Naive B cell (primary cell): Measurements from ENCODE around the gene HIC2. TPM values are rescaled to one million over a fixed set of nuclear protein-coding genes. Genes with fewer than 3 reads are reported as not detected.
A peak's percentile ranks its signal among the peaks of the same experiment; 100 is the strongest.
"Not testable (repeated sequence)": the region's sequence is repeated elsewhere in the genome, so short reads cannot be mapped to it uniquely, and the experiment has no call there.

ENCODE experiments used
- ATAC-seq, 2 donors: fragments of 150-1000 bp; cut with Tn5 transposase; 2 replicates each; pipeline ENCODE4 v1.10.0; 2021; ENCODE audit warnings: low read depth in 2 of 2, mild to moderate bottlenecking in 2 of 2, moderate library complexity in 2 of 2
- DNase-seq: peaks from one replicate; pipeline ENCODE4 v3.0.0; 2022
- H3K27ac Mint-ChIP-seq, 6 donors: one replicate each; pipeline ENCODE4 v1.8.0; 2020 to 2022; ENCODE audit warnings: mild to moderate bottlenecking in 6 of 6, mixed read lengths in 6 of 6, moderate library complexity in 5 of 6, inconsistent platforms in 2 of 6
- H3K27me3 Mint-ChIP-seq, 3 donors: one replicate each; pipeline ENCODE4 v1.8.0; 2021 to 2022; ENCODE audit warnings: mixed read lengths in 3 of 3, mild to moderate bottlenecking in 1 of 3
- H3K36me3 Mint-ChIP-seq, 2 donors: one replicate each; pipeline ENCODE4 v1.8.0; 2020 to 2022; ENCODE audit warnings: mixed read lengths in 2 of 2, inconsistent platforms in 1 of 2, mild to moderate bottlenecking in 1 of 2
- H3K4me1 Mint-ChIP-seq, 3 donors: one replicate each; pipeline ENCODE4 v1.8.0; 2020 to 2022; ENCODE audit warnings: mixed read lengths in 3 of 3, inconsistent platforms in 1 of 3, mild to moderate bottlenecking in 1 of 3, moderate library complexity in 1 of 3
- H3K4me3 Mint-ChIP-seq, 8 donors: one replicate each; pipeline ENCODE4 v1.8.0; 2020 to 2022; ENCODE audit warnings: mild to moderate bottlenecking in 8 of 8, mixed read lengths in 8 of 8, moderate library complexity in 8 of 8, inconsistent platforms in 2 of 8
- H3K9me3 Mint-ChIP-seq, 7 donors: one replicate each; pipeline ENCODE4 v1.8.0; 2020 to 2022; ENCODE audit warnings: mixed read lengths in 7 of 7, mild to moderate bottlenecking in 5 of 7, inconsistent platforms in 2 of 7, moderate library complexity in 1 of 7
- polyA plus RNA-seq, 6 donors: library from polyadenylated mRNA; unstranded; fragments of 300-500 nt; fragmentation: Illumina TruSeq; gene quantifications; one replicate each; pipeline ENCODE4 v1.2.3, GENCODE V29; 2021; ENCODE audit warnings: low read depth in 6 of 6

Gene HIC2, protein sequence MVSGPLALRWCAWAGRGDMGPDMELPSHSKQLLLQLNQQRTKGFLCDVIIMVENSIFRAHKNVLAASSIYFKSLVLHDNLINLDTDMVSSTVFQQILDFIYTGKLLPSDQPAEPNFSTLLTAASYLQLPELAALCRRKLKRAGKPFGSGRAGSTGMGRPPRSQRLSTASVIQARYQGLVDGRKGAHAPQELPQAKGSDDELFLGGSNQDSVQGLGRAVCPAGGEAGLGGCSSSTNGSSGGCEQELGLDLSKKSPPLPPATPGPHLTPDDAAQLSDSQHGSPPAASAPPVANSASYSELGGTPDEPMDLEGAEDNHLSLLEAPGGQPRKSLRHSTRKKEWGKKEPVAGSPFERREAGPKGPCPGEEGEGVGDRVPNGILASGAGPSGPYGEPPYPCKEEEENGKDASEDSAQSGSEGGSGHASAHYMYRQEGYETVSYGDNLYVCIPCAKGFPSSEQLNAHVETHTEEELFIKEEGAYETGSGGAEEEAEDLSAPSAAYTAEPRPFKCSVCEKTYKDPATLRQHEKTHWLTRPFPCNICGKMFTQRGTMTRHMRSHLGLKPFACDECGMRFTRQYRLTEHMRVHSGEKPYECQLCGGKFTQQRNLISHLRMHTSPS
- polyA plus RNA-seq, result 1 to 10 TPM in 1 of 6 donors, under 1 TPM in 5; 0.35 to 1.3 (median 0.60) TPM

DNA sequence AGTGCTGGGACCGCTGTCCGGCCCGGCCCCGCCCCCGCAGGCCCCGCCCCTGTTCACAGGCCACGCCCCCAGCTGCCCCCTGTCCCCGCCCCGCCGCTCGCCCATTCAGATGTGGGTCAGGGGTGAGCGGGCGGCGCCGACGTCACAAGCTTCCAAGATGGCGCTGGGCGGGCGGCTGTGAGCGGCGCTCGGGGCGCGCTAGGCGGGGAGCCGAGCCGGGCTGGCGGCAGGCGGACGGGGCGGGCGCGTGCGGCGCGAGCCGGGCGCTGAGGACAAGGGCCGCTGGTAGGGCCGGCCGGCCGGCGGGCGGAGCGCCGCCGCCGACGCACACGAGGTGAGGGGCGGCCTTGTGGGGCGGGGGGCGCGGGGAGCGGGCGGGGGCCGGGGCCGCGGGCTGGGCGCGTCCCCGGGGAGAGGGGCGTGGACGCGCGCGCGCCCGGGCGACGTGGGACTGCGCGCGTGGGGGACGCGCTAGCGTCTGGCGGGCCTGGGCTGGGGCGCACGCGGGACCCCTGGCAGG, at the start of gene HIC2:
HIC2 (plus strand) TSS at position 145 of the 520 bp plus-strand sequence. CDS start 25,461 bp downstream, outside the sequence.
- peak; percentile 47 for DNase-seq
- peak within 1 kb of the TSS in 5 of 8 donors; percentile 47 to 80 (median 61) for H3K4me3 Mint-ChIP-seq
- not testable (repeated sequence) for H3K36me3 Mint-ChIP-seq, H3K27me3 Mint-ChIP-seq, H3K4me1 Mint-ChIP-seq, H3K9me3 Mint-ChIP-seq, H3K27ac Mint-ChIP-seq
- ATAC-seq, result peak; percentile 84

DNA sequence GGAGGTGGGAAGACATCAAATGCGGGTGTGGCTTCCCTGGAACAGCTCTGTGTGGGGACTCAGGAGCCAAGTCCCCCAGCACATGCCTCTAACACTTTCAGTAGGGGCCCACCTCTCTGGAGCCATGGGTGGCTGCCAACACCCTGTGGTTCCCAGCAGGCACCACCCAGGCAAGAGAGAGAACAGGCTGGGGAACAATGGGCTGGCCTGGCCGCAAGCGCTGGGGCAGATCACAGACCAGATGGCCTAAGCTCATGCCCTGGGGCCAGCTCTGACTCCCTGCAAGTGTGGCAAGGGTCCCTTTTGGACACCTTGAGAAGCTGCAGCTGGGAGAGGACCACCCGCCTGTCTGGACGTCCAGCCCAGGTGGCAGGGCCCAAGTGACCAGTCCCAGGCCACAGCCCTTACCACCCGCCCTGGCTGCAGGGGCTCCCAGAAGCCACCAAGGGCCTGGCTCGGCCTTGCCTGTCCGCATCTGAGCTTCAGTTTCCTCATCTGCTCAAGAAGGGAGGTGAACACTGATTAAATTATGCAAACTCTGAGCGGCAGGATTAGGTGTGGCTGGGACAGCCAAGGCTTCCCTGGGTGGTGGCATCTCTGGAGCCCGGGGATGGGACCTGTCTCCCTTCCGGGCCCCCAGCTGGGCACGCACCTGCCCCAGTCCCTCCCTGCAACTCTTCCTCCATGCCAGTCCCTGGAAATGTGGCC, 48.4 kb upstream of the HIC2 start:
- DNase-seq, H3K36me3 Mint-ChIP-seq, H3K27me3 Mint-ChIP-seq, H3K4me3 Mint-ChIP-seq, ATAC-seq, H3K27ac Mint-ChIP-seq, H3K4me1 Mint-ChIP-seq, H3K9me3 Mint-ChIP-seq: not testable (repeated sequence)

DNA sequence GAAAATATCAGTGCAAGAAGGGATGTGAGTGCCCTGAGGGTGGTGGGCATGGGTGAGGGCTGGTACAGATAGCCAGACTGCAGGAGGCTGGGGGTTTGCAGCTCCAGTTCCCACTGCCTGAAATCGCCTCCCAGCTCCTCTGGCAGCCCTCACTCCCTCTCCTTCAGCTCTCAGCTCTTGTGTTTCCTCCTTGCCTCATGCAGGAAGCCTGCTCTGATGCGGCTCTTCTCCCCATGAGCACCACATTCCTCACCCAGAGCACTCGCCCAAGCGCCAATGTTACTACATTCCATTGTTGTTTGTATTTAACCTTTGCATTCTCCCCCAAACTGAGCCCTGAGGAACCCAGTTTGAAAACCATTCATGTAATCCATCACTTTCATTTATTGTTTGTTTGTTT, 41.3 kb upstream of the HIC2 start:
- not testable (repeated sequence) for H3K27me3 Mint-ChIP-seq, DNase-seq, H3K9me3 Mint-ChIP-seq, H3K4me3 Mint-ChIP-seq, ATAC-seq, H3K36me3 Mint-ChIP-seq, H3K4me1 Mint-ChIP-seq, H3K27ac Mint-ChIP-seq

DNA sequence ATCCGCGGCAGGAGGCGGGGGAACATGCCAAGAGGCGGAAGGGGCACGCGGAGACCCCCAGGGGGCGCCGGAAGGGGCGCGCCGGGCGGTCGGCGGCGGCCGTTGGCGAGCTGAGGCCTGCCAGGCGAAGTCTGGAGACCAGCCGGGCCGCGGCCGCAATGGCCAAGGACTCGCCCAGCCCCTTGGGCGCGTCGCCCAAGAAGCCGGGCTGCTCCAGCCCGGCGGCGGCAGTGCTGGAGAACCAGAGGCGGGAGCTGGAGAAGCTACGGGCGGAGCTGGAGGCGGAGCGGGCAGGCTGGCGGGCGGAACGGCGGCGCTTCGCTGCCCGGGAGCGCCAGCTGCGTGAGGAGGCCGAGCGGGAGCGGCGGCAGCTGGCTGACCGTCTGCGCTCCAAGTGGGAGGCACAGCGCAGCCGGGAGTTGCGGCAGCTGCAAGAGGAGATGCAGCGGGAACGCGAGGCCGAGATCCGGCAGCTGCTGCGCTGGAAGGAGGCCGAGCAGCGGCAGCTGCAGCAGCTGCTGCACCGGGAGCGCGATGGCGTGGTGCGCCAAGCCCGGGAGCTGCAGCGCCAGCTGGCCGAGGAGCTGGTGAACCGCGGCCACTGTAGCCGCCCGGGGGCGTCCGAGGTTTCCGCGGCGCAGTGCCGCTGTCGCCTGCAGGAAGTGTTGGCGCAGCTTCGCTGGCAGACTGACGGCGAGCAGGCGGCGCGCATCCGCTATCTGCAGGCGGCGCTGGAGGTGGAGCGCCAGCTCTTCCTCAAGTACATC, 33.3 kb upstream of the HIC2 start, which contains the start of gene RIMBP3B:
RIMBP3B (plus strand) TSS at position 51 of the 767 bp plus-strand sequence; CDS start at position 159, 108 bp downstream.
- not testable (repeated sequence) for H3K4me3 Mint-ChIP-seq, H3K4me1 Mint-ChIP-seq, H3K9me3 Mint-ChIP-seq, DNase-seq, H3K36me3 Mint-ChIP-seq, H3K27ac Mint-ChIP-seq, H3K27me3 Mint-ChIP-seq
- peak; percentile 84 for ATAC-seq

DNA sequence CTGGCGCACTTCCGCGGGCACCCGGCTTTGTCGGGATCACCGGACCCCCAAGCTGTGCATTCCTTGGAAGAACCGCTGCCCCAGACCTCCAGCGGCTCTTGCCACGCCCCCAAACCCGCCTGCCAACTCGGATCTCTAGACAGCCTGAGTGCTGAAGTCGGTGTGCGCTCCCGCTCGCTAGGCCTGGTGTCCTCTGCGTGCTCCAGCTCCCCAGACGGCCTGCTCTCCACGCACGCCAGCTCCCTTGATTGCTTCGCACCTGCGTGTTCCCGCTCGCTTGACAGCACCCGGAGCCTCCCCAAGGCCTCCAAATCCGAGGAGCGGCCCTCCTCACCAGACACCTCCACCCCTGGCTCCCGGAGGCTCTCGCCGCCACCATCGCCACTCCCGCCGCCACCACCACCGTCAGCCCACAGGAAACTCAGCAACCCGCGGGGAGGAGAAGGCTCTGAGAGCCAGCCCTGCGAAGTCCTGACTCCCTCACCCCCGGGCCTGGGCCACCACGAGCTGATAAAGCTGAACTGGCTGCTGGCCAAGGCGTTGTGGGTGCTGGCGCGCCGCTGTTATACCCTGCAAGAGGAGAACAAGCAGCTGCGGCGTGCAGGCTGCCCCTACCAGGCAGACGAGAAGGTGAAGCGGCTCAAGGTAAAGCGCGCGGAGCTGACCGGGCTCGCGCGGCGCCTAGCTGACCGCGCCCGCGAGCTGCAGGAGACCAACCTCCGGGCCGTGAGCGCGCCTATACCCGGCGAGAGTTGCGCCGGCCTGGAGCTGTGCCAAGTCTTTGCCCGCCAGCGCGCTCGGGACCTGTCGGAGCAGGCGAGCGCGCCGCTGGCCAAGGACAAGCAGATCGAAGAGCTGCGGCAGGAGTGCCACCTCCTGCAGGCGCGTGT, 32.5 kb upstream of the HIC2 start:
- ATAC-seq, result peak; percentile 57 to 63
- not testable (repeated sequence) for H3K36me3 Mint-ChIP-seq, H3K27me3 Mint-ChIP-seq, H3K4me3 Mint-ChIP-seq, H3K9me3 Mint-ChIP-seq, DNase-seq, H3K27ac Mint-ChIP-seq, H3K4me1 Mint-ChIP-seq

DNA sequence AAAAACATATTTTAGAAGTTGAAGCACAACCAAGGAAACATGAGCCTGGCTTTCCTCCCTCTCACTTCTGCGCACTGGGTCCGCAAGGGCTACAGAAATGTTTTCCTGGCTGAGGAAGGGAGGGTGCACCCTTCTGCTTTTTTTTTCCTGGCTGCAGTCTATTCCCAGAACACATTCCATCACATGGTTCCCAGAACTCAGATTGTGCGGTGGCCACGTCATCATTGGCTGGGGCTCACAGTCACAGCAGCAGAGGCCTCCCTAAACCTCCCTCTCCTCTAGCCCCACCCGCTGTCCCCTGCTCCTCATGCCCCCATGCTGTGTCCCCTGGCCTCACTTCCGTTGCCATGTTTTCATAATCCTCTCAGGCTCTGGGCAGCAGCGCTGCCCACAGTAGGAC, 27.7 kb upstream of the HIC2 start:
- H3K4me3 Mint-ChIP-seq, H3K27me3 Mint-ChIP-seq: not testable (repeated sequence)

DNA sequence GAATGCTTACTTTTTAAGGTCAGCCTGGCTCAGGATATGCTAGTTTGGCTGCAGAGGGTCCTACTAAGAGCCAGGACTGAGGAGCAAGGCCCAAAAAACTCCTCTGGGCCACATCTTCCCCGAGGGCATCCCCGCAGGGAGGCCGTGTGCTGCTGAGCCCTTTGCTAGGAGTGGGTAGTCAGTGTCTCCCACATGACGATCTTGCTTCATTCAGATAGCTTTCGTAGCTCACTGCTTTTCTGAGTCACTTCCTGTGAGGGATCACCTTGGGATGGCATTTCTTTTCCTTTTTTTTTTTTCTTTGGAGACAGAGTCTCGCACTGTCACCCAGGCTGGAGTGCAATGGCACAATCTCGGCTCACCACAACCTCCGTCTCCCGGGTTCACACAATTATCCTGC, 27.2 kb upstream of the HIC2 start:
- not testable (repeated sequence) for H3K27me3 Mint-ChIP-seq, ATAC-seq, H3K27ac Mint-ChIP-seq, H3K9me3 Mint-ChIP-seq, H3K4me3 Mint-ChIP-seq, H3K36me3 Mint-ChIP-seq, H3K4me1 Mint-ChIP-seq, DNase-seq

More for the DNA sequence above, 27.7 kb upstream of the HIC2 start:
- not testable (repeated sequence) for H3K9me3 Mint-ChIP-seq, H3K4me1 Mint-ChIP-seq, H3K27ac Mint-ChIP-seq, H3K36me3 Mint-ChIP-seq, DNase-seq, ATAC-seq

DNA sequence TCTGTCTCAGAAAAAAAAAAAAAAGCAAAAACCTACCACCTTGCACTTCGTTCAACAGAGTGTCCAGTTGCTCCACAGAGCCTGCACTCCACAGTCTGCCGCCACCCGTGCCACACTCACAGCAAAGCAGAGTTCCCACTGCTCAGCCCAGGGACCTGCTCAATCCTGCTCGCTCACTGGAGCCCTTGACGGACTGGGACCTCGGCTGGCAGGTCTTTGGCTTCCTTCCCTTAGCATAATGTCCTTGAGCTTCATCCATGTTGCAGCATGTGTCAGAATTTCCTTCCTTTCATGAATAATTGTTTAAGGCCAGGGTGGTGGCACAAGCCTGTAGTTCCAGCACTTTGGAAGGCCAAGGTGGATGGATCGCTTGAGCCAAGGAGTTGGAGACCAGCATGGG, 22.6 kb upstream of the HIC2 start:
- H3K4me1 Mint-ChIP-seq, H3K4me3 Mint-ChIP-seq, H3K36me3 Mint-ChIP-seq, H3K9me3 Mint-ChIP-seq, H3K27ac Mint-ChIP-seq, H3K27me3 Mint-ChIP-seq, ATAC-seq, DNase-seq: not testable (repeated sequence)

DNA sequence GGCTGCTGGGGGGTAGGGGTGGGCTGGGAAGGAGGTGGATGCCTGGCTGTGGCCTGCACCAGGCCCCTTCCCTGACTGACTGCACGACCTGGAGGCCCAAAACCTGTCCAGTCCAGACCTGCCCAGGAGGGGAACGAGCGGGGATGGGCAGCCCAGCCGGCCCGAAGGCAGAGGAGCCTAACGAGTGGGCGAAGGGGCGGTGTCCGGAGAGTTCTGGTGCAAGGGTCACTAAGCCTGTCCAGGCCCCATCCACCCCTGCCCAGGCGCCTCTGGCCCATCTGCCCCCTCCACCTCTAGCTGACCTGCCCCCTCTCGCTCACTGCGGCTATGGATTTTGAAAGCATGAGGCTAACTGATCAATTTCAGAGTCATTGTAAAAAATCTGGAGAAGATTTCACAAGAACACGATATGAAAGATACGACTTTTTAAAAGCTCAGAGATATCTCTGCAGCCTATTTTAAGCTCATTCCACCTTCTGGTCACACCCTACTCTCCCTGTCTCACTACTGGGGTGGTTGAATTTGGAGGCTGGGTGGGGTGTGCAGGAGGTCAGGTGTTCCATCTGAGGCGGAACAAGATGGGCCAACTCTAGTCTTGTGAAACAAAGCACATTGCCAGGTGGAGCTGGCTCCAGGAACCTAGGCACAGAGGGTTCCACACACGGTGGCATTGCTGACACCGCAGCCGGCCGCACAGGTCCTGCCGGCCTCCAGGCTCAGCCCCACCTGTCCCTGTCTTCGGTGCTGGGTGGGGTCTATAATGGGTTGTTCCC, 15.8 kb upstream of the HIC2 start:
- not testable (repeated sequence) for H3K4me3 Mint-ChIP-seq, H3K27me3 Mint-ChIP-seq, H3K36me3 Mint-ChIP-seq, DNase-seq, H3K27ac Mint-ChIP-seq, H3K9me3 Mint-ChIP-seq, H3K4me1 Mint-ChIP-seq, ATAC-seq

DNA sequence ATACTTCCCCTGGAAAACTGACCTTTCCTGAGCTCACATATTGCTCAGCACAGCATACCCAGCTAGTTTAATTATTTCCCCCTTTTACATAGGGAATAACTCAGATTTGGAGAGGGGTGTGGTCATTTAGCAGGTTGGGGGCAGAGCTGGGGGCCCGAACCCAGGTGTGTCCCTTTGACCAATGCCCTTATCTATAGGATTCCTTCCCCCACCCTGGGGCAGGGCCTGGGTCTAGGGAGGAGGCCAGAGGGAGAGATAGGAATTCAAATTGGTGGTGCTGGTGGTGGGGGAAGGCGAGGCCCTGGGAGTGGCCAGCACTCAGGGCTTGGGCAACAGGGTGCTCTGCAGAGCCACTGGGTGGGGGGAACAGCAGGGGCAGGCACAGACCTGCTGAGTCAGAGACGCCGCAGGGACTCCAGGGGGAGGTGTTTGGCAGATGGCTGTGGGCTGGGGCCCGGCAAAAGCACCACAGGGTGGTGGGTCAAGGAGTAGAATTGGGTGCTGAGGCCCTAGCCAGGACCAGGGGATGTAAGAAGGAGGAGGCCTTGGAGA, 14.3 kb upstream of the HIC2 start:
- H3K27me3 Mint-ChIP-seq, H3K4me1 Mint-ChIP-seq, DNase-seq, H3K27ac Mint-ChIP-seq, ATAC-seq, H3K36me3 Mint-ChIP-seq, H3K4me3 Mint-ChIP-seq, H3K9me3 Mint-ChIP-seq: not testable (repeated sequence)

DNA sequence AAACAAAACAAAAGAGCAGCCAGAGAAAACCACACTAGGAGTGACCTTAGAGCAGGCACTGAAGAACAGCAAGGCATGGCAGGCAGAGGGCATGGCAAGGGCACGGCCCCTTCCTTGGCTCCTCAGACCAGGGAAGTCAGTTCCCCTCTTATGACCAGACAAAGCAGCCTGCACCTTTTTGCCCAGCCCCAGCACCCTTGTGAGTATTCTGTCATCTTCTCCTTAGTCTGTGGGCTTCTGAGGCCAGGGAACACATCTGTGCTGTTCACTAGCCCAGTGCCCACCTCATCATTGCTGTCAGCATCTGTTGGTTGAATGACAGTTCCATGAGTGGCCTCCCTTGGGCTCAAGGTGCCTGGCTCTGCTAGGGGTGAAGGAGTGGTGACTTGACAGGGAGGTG, 10.0 kb upstream of the HIC2 start:
- DNase-seq, H3K4me3 Mint-ChIP-seq, H3K9me3 Mint-ChIP-seq, H3K36me3 Mint-ChIP-seq, ATAC-seq, H3K4me1 Mint-ChIP-seq, H3K27me3 Mint-ChIP-seq: not testable (repeated sequence)
- H3K27ac Mint-ChIP-seq, result peak overlapping the region in 1 of 6 donors; percentile 58

DNA sequence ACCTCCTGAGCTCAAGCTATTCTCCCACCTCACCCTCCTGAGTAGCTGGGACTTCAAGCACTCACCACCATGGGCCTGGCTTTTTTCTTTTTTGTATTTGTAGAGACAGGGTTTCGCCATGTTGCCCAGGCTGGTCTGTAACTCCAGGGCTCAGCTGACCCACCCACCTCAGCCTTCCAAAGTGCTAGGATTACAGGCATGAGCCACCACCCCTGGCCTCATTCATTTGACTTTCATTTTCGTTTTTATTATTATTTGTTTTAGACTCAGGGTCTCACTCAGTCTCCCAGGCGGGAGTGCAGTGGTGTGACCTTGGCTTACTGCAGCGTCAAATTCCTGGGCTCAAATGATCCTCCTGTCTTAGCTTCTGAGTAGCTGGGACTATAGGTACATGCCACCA, 9.4 kb upstream of the HIC2 start:
- not testable (repeated sequence) for H3K4me1 Mint-ChIP-seq, H3K4me3 Mint-ChIP-seq, H3K9me3 Mint-ChIP-seq, H3K27me3 Mint-ChIP-seq, H3K27ac Mint-ChIP-seq, DNase-seq, H3K36me3 Mint-ChIP-seq, ATAC-seq
